PC-9 (cell line): Measurements from ENCODE around the gene COL23A1. TPM values are rescaled to one million over a fixed set of nuclear protein-coding genes. Genes with fewer than 3 reads are reported as not detected.

ENCODE experiments used
- BruUV-seq: library from RNA; stranded (reverse); fragments of 400-500 nt; replicated peaks from 2 replicates; lab custom pipeline; 2021; lab: Mats Ljungman, UMichigan
- CTCF ChIA-PET: fragments of 300-600 bp; sonication (Branson Sonifier 250); formaldehyde crosslinking; loops from one replicate; lab custom pipeline; 2022; ENCODE audit warnings: antibody characterized with exemption; lab: Charles Lee
- POLR2A ChIA-PET: fragments of 300-600 bp; sonication (Branson Sonifier 250); formaldehyde crosslinking; loops from one replicate; lab custom pipeline; 2022; ENCODE audit warnings: antibody characterized with exemption; ENCODE audit not compliant: unreplicated experiment; lab: Charles Lee
- DNase-seq, 2 experiments: peaks; one replicate each; pipeline versions ENCODE4 v3.0.0 to v3.0.0-alpha.2; 2015 to 2022; ENCODE audit warnings: mixed read lengths in 1 of 2
- H2AFZ ChIP-seq: fragments of 200-600 bp; sonication (generic); 2 replicates; pipeline ENCODE4 v1.8.1; 2017; ENCODE audit warnings: antibody characterized with exemption
- H3F3A ChIP-seq: fragments of 200-600 bp; sonication (generic); 2 replicates; pipeline ENCODE4 v1.8.1; 2017; ENCODE audit warnings: antibody characterized with exemption, mild to moderate bottlenecking, low read depth; ENCODE audit not compliant: insufficient read depth
- H3K27ac ChIP-seq: fragments of 200-600 bp; sonication (generic); 2 replicates; pipeline ENCODE4 v1.6.1; 2016; ENCODE audit warnings: mixed run types
- H3K27me3 ChIP-seq: fragments of 200-600 bp; sonication (generic); 2 replicates; pipeline ENCODE4 v1.6.1; 2016; ENCODE audit warnings: low read depth, mixed run types; ENCODE audit not compliant: insufficient read depth
- H3K36me3 ChIP-seq: fragments of 200-600 bp; sonication (generic); 2 replicates; pipeline ENCODE4 v1.6.1; 2016; ENCODE audit warnings: low read depth, mixed run types
- H3K4me1 ChIP-seq: fragments of 200-600 bp; sonication (generic); replicated peaks from 2 replicates; pipeline ENCODE4 v1.6.1; 2016; ENCODE audit warnings: mixed run types; ENCODE audit not compliant: insufficient read depth
- H3K4me2 ChIP-seq: fragments of 200-600 bp; sonication (generic); 2 replicates; pipeline ENCODE4 v1.6.1; 2017; ENCODE audit warnings: mixed run types
- H3K4me3 ChIP-seq: fragments of 200-600 bp; sonication (generic); 2 replicates; pipeline ENCODE4 v1.6.1; 2016; ENCODE audit warnings: mixed run types
- H3K79me2 ChIP-seq: fragments of 200-600 bp; sonication (generic); 2 replicates; pipeline ENCODE4 v1.6.1; 2017; ENCODE audit warnings: low read depth, mixed run types
- H3K9me2 ChIP-seq: fragments of 200-600 bp; sonication (generic); 2 replicates; pipeline ENCODE4 v1.8.1; 2017; ENCODE audit warnings: mild to moderate bottlenecking; ENCODE audit not compliant: insufficient read depth
- H3K9me3 ChIP-seq: fragments of 200-600 bp; sonication (generic); 2 replicates; pipeline ENCODE4 v1.8.1; 2016; ENCODE audit warnings: low read depth; ENCODE audit not compliant: insufficient read depth
- H4K20me1 ChIP-seq: fragments of 200-600 bp; sonication (generic); 2 replicates; pipeline ENCODE4 v1.8.1; 2017; ENCODE audit not compliant: insufficient read depth
- EZH2 ChIP-seq: fragments of 200-600 bp; sonication (generic); IDR thresholded peaks from 2 replicates; pipeline ENCODE4 v1.8.0; 2017; ENCODE audit warnings: antibody characterized with exemption, low read depth
- intact Hi-C: fragments of 100-400 bp; cut with micrococcal nuclease; formaldehyde crosslinking; loops from one replicate; pipeline ENCODE4 v1.10.0; 2022; ENCODE audit not compliant: unreplicated experiment
- total RNA-seq: library from RNA; stranded (reverse); gene quantifications from 2 replicates; pipeline ENCODE4 v1.2.3, GENCODE V29; 2021
- TF ChIP-seq, protein P1 (sequence below): fragments of 200-600 bp; sonication (generic); conservative IDR thresholded peaks from 2 replicates; pipeline ENCODE4 v1.6.1; 2017; ENCODE audit warnings: mixed run types, antibody characterized with exemption, mild to moderate bottlenecking, moderate library complexity

The COL23A1 gene
- total RNA-seq, 1 experiment from 2014 or later: not detected

DNA sequence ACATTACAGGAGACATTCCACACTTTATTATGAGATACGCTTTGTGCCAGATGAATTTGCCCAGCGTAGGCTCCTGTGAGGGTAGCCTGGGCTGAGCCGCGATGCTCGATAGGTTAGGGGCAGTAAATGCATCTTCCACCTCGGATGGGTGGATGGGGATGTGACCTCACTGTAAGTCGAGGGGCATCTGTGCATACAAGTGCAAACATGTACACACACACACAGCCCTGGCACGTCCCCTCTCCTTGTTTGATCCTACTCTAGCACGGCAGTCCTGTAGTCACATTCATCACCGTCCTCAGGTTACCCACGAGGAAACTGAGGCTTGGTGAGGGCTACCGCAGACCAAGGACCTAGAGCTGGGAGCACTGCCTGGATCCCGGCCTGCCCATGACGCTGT is 166.8 kb downstream of the COL23A1 start:
- Histone ChIP-seq H3F3A (no peaks in the 10 kb centered on the region), H3K27me3 (peaks cover 88% of the 10 kb centered on the region), H3K27ac (no peak overlapping the region), H3K9me2 (no peaks in the 10 kb centered on the region), H3K4me3 (no peak overlapping the region), H3K9me3 (no peaks in the 10 kb centered on the region), H3K4me2 (no peak overlapping the region), H2AFZ (no peak overlapping the region), H3K4me1 (no peaks in the 10 kb centered on the region), H4K20me1 (no peaks in the 10 kb centered on the region), H3K36me3 (no peaks in the 10 kb centered on the region), H3K79me2 (no peaks in the 10 kb centered on the region)
- intact Hi-C loops: no loop called here
- no peak for DNase-seq
- no TSS peak for BruUV-seq
- TF ChIP-seq, protein P1, sequence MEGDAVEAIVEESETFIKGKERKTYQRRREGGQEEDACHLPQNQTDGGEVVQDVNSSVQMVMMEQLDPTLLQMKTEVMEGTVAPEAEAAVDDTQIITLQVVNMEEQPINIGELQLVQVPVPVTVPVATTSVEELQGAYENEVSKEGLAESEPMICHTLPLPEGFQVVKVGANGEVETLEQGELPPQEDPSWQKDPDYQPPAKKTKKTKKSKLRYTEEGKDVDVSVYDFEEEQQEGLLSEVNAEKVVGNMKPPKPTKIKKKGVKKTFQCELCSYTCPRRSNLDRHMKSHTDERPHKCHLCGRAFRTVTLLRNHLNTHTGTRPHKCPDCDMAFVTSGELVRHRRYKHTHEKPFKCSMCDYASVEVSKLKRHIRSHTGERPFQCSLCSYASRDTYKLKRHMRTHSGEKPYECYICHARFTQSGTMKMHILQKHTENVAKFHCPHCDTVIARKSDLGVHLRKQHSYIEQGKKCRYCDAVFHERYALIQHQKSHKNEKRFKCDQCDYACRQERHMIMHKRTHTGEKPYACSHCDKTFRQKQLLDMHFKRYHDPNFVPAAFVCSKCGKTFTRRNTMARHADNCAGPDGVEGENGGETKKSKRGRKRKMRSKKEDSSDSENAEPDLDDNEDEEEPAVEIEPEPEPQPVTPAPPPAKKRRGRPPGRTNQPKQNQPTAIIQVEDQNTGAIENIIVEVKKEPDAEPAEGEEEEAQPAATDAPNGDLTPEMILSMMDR: no peak
- no peak for TF ChIP-seq EZH2
- ChIA-PET CTCF (no interaction called here), POLR2A (no interaction called here)

DNA sequence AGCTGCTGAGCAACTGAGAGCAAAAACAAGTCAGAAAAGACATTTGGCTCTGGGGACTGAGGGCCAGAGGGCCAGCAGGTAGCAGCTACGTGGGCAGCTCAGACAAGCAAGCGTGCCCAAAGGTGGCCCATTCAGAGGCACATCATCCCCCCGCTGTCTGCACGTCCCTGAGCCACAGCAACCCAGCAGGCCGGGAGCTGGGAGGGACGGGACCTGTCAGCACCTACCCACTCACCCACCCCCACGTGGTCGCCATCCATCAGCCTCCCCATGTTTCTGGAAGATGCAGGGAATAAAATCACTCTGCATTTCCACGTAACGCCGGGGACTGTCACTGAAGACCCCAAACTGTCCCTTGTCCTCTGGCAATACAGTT is 167.8 kb downstream of the COL23A1 start:
- H4K20me1 ChIP-seq: no peaks in the 10 kb centered on the region
- ChIA-PET CTCF (no interaction called here), POLR2A (no interaction called here)
- H3K36me3 ChIP-seq: no peaks in the 10 kb centered on the region
- H3K4me1 ChIP-seq: no peaks in the 10 kb centered on the region
- no peaks in the 10 kb centered on the region for H3K79me2 ChIP-seq
- peaks cover 88% of the 10 kb centered on the region for H3K27me3 ChIP-seq
- intact Hi-C loops: no loop called here
- no peaks in the 10 kb centered on the region for H3K9me2 ChIP-seq
- BruUV-seq: no TSS peak
- H3K27ac ChIP-seq: no peak overlapping the region
- TF ChIP-seq, protein P1: no peak
- no peak overlapping the region for H2AFZ ChIP-seq
- no peak for DNase-seq
- no peak overlapping the region for H3K4me2 ChIP-seq
- no peak overlapping the region for H3K4me3 ChIP-seq
- H3K9me3 ChIP-seq: no peaks in the 10 kb centered on the region
- no peaks in the 10 kb centered on the region for H3F3A ChIP-seq

DNA sequence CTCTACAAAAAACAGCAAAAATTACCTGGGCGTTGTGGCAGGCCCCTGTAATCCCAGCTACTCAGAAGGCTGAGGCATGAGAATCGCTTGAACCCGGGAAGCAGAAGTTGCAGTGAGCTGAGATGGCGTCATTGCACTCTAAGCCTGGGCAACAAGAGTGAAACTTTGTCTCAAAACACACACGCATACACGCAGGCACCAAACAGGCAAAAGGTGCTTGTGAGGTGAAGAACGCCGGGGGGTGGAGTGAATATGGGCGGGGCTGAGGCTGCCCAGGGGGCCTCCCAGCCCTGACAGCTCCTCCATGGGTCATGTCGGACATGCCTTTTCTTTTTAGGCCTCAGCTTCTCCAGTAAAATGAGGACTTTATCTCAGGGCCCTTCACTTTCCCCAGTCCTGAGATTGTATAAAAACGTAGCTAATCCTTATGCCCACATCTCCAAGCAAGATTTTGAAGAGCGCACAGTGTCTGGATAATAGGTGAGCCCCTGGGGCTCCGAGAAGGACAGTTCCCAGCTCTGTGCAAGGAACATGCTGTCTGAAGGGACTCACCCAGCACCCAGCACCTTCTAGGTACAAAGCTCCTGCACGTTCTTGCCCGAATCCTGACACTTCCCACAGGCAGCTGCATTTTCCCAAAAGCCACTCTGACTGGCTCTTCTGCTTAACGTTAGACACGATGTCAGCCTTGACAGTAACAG is 168.3 kb downstream of the COL23A1 start:
- ChIA-PET POLR2A (no interaction called here), CTCF (no interaction called here)
- H3K27ac ChIP-seq: no peak overlapping the region
- intact Hi-C loops: no loop called here
- H3K79me2 ChIP-seq: no peaks in the 10 kb centered on the region
- no peak overlapping the region for H3K4me2 ChIP-seq
- DNase-seq: no peak
- no TSS peak for BruUV-seq
- no peak overlapping the region for H3K4me3 ChIP-seq
- H2AFZ ChIP-seq: no peak overlapping the region
- no peaks in the 10 kb centered on the region for H3K4me1 ChIP-seq
- no peak for TF ChIP-seq EZH2
- TF ChIP-seq, protein P1: no peak
- no peaks in the 10 kb centered on the region for H3F3A ChIP-seq
- no peaks in the 10 kb centered on the region for H4K20me1 ChIP-seq
- no peaks in the 10 kb centered on the region for H3K9me2 ChIP-seq
- H3K27me3 ChIP-seq: peaks cover 88% of the 10 kb centered on the region
- no peaks in the 10 kb centered on the region for H3K9me3 ChIP-seq
- no peaks in the 10 kb centered on the region for H3K36me3 ChIP-seq
